Activated CD8-positive, alpha-beta memory T cell treated with anti-CD3 and anti-CD28 coated beads, Interleukin-2, amount 50 U/mL, for 24 hours (primary cell): ENCODE data around the gene CCDC184.
"Not testable (repeated sequence)": the region's sequence is repeated elsewhere in the genome, so short reads cannot be mapped to it uniquely, and the experiment has no call there.

ENCODE experiments used
- DNase-seq: peaks from one replicate; pipeline ENCODE4 v3.0.0-alpha.2; 2020; ENCODE audit errors: extremely low read depth

Gene CCDC184

DNA sequence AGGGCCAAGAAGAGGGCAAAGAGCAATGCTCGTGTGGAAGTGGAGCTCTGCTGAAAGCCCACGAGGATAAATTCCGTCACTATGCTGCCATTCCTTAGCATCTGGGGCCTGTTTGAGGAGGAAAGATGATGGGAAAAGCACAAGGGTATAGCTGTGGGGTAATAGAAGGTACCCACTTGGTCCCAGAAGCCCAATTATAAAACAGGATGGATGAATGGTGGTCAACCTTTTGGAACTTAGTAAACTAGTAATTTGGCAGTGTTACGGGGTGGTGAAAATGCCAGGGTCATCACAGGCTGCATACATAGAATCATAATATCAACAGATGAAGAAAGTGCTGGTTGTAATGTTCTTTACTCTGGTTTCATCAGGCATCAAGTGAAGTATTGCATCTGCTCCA is 19.7 kb downstream of the CCDC184 start, which contains the start of gene OR10AD1:
Gene OR10AD1 (minus strand): TSS at position 101 of the 400 bp plus-strand sequence. CDS start 0 bp downstream, at position 101.
- DNase-seq = no peak

DNA sequence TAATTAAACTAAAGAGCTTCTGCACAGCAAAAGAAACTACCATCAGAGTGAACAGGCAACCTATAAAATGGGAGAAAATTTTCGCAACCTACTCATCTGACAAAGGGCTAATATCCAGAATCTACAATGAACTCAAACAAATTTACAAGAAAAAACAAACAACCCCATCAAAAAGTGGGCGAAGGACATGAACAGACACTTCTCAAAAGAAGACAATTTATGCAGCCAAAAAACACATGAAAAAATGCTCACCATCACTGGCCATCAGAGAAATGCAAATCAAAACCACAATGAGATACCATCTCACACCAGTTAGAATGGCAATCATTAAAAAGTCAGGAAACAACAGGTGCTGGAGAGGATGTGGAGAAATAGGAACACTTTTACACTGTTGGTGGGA is 26.1 kb downstream of the CCDC184 start:
- DNase-seq = not testable (repeated sequence)

DNA sequence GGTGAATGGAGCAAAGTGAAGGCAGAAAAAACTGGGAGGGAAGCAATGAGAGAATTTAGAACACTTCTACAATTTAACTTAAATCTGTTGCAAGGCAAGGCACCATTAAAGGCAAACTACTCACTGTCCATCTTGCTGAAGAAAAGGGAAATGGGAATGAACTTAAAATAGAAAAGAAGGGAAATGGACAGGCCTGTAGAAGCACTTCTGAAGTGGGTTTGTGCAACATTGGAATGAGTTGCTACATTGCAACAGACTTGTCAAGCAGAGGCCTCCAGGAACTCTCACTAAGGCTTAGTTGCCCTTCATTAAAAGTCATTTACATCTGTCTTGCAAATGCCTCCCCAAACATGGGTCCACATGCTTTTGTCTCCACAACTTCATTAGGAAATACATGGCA is 33.3 kb downstream of the CCDC184 start:
- DNase-seq = no peak

DNA sequence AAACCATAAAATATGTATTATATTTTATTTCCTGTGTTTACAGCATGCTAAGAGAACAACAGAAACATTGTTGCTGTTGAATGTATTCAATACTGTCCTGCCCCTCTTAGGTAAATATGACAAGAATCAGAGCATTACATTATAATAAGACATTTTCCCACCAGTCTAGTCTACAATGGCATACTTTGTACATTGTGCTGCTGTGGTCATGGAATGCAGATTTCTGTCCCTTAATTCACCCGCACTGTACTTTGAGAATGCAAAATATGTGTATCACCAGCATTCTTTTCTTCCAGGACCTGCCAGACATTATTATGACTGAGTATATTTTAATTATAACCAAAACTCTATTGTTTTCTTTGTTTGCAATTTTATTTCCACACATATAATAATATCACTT is 36.2 kb downstream of the CCDC184 start:
- no peak for DNase-seq

DNA sequence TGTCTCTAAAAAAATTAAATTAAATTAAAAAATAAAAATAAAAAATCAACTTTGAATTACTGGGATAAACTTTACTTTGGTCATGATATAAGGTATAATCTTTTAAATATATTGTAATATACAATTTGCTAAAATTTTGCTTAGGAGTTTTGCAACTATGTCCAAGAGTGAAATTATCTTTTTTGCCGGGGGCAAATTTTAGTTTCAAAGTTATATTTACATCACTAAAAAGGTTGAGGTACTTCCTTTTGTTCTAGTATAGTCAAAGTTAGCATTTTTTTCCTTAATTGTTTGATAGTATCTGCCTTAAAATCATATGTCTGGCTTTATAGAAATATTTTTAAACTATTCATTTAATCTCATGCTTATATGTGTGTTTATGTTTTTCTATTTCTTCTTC is 37.3 kb downstream of the CCDC184 start:
- DNase-seq = no peak

DNA sequence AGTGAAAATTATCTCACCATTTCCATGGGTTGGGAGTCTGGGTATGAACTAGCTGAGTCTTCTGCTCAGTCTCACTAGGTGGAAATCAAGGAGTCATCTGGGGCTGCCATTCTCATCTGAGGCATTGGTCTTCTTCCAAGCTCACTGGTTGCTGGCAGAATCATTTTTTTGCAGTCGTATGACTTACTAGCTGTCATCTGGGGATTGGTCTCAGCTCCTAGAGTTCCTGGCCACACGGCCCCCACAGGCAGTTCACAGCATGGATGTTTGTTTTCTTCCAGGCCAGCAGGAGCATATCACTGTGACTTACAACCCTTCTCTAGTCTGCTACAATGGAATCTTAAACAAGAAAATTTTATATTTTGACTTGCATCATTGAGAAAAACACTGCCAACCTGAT is 38.2 kb downstream of the CCDC184 start:
- DNase-seq = no peak

DNA sequence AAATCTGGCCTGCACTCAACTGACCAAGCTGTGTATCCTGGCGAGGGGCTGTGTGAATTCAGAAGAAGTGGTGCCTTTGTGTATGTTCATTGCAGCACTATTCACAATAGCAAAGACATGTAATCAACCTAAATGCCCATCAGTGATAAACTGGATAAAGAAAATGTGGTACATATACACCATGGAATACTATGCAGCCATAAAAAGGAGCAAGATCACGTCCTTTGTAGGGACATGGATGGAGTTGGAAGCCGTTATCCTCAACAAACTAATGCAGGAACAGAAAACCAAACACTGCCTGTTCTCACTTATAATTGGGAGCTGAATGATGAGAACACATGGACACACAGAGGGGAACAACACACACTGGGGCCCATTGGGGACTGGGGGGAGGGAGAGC is 41.1 kb downstream of the CCDC184 start:
- not testable (repeated sequence) for DNase-seq

DNA sequence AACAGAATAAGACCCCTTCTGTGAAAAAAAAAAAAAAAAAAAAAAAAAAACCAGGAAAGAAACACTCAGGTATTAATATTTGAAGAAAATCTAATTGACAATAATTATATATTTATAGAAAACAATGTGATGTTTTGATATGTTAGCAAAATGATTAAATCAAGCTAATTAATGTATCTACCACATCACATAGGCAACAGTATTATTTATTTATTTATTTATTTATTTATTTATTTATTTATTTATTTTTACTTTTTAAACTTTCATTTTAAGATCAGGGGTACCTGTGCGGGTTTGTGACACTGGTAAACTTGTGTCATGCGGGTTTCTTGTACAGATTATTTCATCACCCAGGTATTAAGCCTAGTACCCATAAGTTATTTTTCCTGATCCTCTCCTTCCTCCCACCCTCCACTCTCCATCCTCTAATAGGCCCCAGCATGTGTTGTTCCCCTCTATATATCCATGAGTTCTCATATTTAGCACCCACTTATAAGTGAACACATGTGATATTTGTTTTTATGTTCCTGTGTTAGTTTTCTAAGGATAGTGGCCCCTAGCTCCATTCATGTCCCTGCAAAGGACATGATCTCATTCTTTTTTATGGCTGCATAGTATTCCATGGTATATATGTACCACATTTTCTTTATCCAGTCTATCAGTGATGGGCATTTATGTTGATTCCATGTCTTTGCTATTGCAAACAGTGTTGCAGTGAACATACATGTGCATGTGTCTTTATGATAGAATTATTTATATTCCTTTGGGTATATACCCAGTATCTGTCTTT is 47.9 kb downstream of the CCDC184 start:
- DNase-seq = not testable (repeated sequence)
